H9 (cell line): ENCODE results near the gene TBPL1. TPM values are rescaled to one million over a fixed set of nuclear protein-coding genes. Genes with fewer than 3 reads are reported as not detected.

Source experiments
- DNase-seq: peaks from one replicate; pipeline ENCODE4 v3.0.0-alpha.2; 2017
- H2AFZ ChIP-seq: one replicate; pipeline ENCODE4 v1.6.1; 2013; ENCODE audit warnings: mild to moderate bottlenecking, low read length, control low read depth, moderate library complexity
- H2AK5ac ChIP-seq: 2 replicates; pipeline ENCODE4 v1.6.1; 2013; ENCODE audit warnings: low read length, control low read depth, mixed read lengths; ENCODE audit not compliant: insufficient read length
- H2BK120ac ChIP-seq: one replicate; pipeline ENCODE4 v1.6.1; 2013; ENCODE audit warnings: low read depth, mild to moderate bottlenecking, low read length, control low read depth, inconsistent platforms; ENCODE audit not compliant: poor library complexity, severe bottlenecking
- H2BK12ac ChIP-seq: 2 replicates; pipeline ENCODE4 v1.6.1; 2013; ENCODE audit warnings: low read length, control low read depth, mixed read lengths, low read depth; ENCODE audit not compliant: insufficient read length
- H2BK15ac ChIP-seq: 2 replicates; pipeline ENCODE4 v1.6.1; 2013; ENCODE audit warnings: low read depth, low read length, control low read depth
- H2BK20ac ChIP-seq: one replicate; pipeline ENCODE4 v1.6.1; 2013; ENCODE audit warnings: low read depth, mild to moderate bottlenecking, low read length, control low read depth, inconsistent platforms; ENCODE audit not compliant: poor library complexity, severe bottlenecking
- H2BK5ac ChIP-seq: 2 replicates; pipeline ENCODE4 v1.6.1; 2013; ENCODE audit warnings: low read length, control low read depth, mixed read lengths; ENCODE audit not compliant: insufficient read length
- H3K14ac ChIP-seq: 2 replicates; pipeline ENCODE4 v1.6.1; 2013; ENCODE audit warnings: low read length, control low read depth; ENCODE audit not compliant: insufficient read depth
- H3K18ac ChIP-seq: 2 replicates; pipeline ENCODE4 v1.6.1; 2013; ENCODE audit warnings: low read depth, mild to moderate bottlenecking, mixed read lengths, low read length, control low read depth; ENCODE audit not compliant: insufficient read length
- H3K23ac ChIP-seq: 2 replicates; pipeline ENCODE4 v1.6.1; 2013; ENCODE audit warnings: low read length, control low read depth, mixed read lengths, low read depth; ENCODE audit not compliant: insufficient read length
- H3K23me2 ChIP-seq: 2 replicates; pipeline ENCODE4 v1.6.1; 2013; ENCODE audit warnings: low read depth, mild to moderate bottlenecking, mixed read lengths, low read length, control low read depth; ENCODE audit not compliant: insufficient read length, poor library complexity, severe bottlenecking
- H3K27ac ChIP-seq: 2 replicates; pipeline ENCODE4 v1.5.1; 2013; ENCODE audit warnings: low read length, control low read depth, mixed read lengths, low read depth; ENCODE audit not compliant: insufficient read length
- H3K27me3 ChIP-seq: 2 replicates; pipeline ENCODE4 v1.6.1; 2013; ENCODE audit warnings: low read length, control low read depth, inconsistent platforms; ENCODE audit not compliant: insufficient read depth
- H3K4ac ChIP-seq: 2 replicates; pipeline ENCODE4 v1.6.1; 2013; ENCODE audit warnings: low read depth, mild to moderate bottlenecking, control low read depth, inconsistent platforms, low read length, moderate library complexity
- H3K4me1 ChIP-seq: 2 replicates; pipeline ENCODE4 v1.6.1; 2013; ENCODE audit warnings: low read length, control low read depth, inconsistent platforms; ENCODE audit not compliant: insufficient read depth
- H3K4me2 ChIP-seq: 2 replicates; pipeline ENCODE4 v1.6.1; 2013; ENCODE audit warnings: low read length, control low read depth, mixed read lengths; ENCODE audit not compliant: insufficient read length, insufficient read depth
- H3K56ac ChIP-seq: 2 replicates; pipeline ENCODE4 v1.6.1; 2013; ENCODE audit warnings: low read depth, mild to moderate bottlenecking, mixed read lengths, low read length, control low read depth; ENCODE audit not compliant: insufficient read length
- H3K79me1 ChIP-seq: 2 replicates; pipeline ENCODE4 v1.6.1; 2013; ENCODE audit warnings: low read depth, mild to moderate bottlenecking, moderate library complexity, low read length, control low read depth, inconsistent platforms; ENCODE audit not compliant: insufficient read depth, poor library complexity, severe bottlenecking
- H3K79me2 ChIP-seq: 2 replicates; pipeline ENCODE4 v1.6.1; 2013; ENCODE audit warnings: low read length, control low read depth, inconsistent platforms; ENCODE audit not compliant: insufficient read depth
- H3K9ac ChIP-seq: 2 replicates; pipeline ENCODE4 v1.6.1; 2013; ENCODE audit warnings: low read length, control low read depth, mixed read lengths; ENCODE audit not compliant: insufficient read length; ENCODE audit errors: extremely low read depth
- H3K9me3 ChIP-seq: one replicate; pipeline ENCODE4 v1.6.1; 2013; ENCODE audit warnings: low read depth, low read length, inconsistent platforms; ENCODE audit not compliant: control insufficient read depth
- H3T11ph ChIP-seq: one replicate; pipeline ENCODE4 v1.6.1; 2013; ENCODE audit warnings: mild to moderate bottlenecking, low read length, control low read depth, inconsistent platforms
- H4K20me1 ChIP-seq: one replicate; pipeline ENCODE4 v1.6.1; 2013; ENCODE audit not compliant: control insufficient read depth, insufficient read length, insufficient read depth
- H4K5ac ChIP-seq: 2 replicates; pipeline ENCODE4 v1.6.1; 2013; ENCODE audit warnings: low read depth, mild to moderate bottlenecking, mixed read lengths, low read length, control low read depth; ENCODE audit not compliant: insufficient read length
- H4K8ac ChIP-seq: replicated peaks from 2 replicates; pipeline ENCODE4 v1.6.1; 2013; ENCODE audit warnings: low read length, control low read depth, mixed read lengths, low read depth; ENCODE audit not compliant: insufficient read length
- H4K91ac ChIP-seq: 2 replicates; pipeline ENCODE4 v1.6.1; 2013; ENCODE audit warnings: low read depth, mild to moderate bottlenecking, moderate library complexity, mixed read lengths, low read length, control low read depth; ENCODE audit not compliant: insufficient read length
- H3K27ac Mint-ChIP-seq, 3 experiments: 2 replicates in 2 of 3; 3 replicates in 1 of 3; pipeline ENCODE4 v1.8.0; 2020 to 2021; ENCODE audit warnings: mixed read lengths in 3 of 3, mild to moderate bottlenecking in 1 of 3, moderate library complexity in 1 of 3
- H3K27me3 Mint-ChIP-seq: 2 replicates; pipeline ENCODE4 v1.8.0; 2021; ENCODE audit warnings: low read depth, mild to moderate bottlenecking, moderate library complexity, mixed read lengths
- H3K36me3 Mint-ChIP-seq, 3 experiments: 2 replicates in 2 of 3; 3 replicates in 1 of 3; pipeline ENCODE4 v1.8.0; 2020 to 2021; ENCODE audit warnings: low read depth in 3 of 3, mixed read lengths in 3 of 3; ENCODE audit not compliant: insufficient read depth in 1 of 3
- H3K4me1 Mint-ChIP-seq, 2 experiments: 2 replicates each; pipeline ENCODE4 v1.8.0; 2020; ENCODE audit warnings: mixed read lengths in 2 of 2
- H3K4me3 Mint-ChIP-seq, 2 experiments: 2 replicates in 1 of 2; 3 replicates in 1 of 2; pipeline ENCODE4 v1.8.0; 2020 to 2021; ENCODE audit warnings: mild to moderate bottlenecking in 2 of 2, mixed read lengths in 2 of 2, moderate library complexity in 1 of 2
- H3K9me3 Mint-ChIP-seq, 2 experiments: 2 replicates in 1 of 2; 3 replicates in 1 of 2; pipeline ENCODE4 v1.8.0; 2020; ENCODE audit warnings: mild to moderate bottlenecking in 2 of 2, mixed read lengths in 2 of 2, moderate library complexity in 1 of 2
- WGBS: extraction: QIAGEN DNeasy Blood & Tissue Kit; methylation state at CpG from one replicate; pipeline ENCODE4 v1.1.7; 2013; ENCODE audit warnings: missing lambda C conversion rate, low lambda C conversion rate, mixed read lengths; ENCODE audit not compliant: insufficient read length; ENCODE audit errors: extremely low coverage; 5-methylcytosine and 5-hydroxymethylcytosine counted together
- total RNA-seq: library from RNA; stranded (reverse); gene quantifications from 2 replicates; pipeline ENCODE4 v1.2.1, GENCODE V29; 2021
- TF ChIP-seq, protein P1 (sequence below): fragments of 200-600 bp; sonication (generic); conservative IDR thresholded peaks from 3 replicates; pipeline ENCODE4 v1.8.0; 2021; ENCODE audit warnings: antibody characterized with exemption, mild to moderate bottlenecking

TBPL1 gene
- total RNA-seq, 1 experiment from 2014 or later, result 49.7 TPM

DNA sequence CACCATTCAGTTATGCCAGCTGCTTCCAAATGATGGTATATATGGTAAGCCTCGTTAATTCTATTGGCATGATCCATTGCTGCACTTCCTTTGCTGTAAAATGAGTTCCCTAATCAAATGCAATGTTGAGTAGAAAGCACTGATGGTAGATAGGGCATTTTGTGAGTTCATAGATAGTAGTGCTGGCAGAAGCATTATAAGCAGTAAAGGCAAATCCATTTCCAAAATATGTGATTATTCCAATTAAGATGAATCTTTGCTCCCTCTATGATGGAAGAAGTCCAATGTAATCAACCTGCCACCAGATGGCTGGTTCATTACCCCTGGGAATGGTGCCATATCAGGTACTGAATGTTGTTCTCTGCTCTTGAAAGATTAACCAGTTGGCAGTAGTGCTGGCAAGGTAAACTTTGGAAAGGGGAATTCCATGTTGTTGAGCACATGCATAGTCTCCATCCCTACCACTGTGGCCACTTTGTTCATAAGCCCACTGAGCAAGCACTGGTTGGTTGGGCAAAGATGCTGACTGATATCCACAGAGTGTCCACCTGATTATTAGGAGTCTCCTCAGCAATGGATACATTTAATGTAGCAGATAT, 5.6 kb upstream of the TBPL1 start:
- Histone ChIP-seq H3T11ph (no peak overlapping the region), H2BK15ac (no peak overlapping the region), H4K20me1 (no peaks in the 10 kb centered on the region), H4K5ac (no peak overlapping the region), H2BK12ac (no peak overlapping the region), H3K23me2 (peaks cover 3% of the 10 kb centered on the region), H3K79me1 (no peaks in the 10 kb centered on the region), H4K8ac (no peak overlapping the region), H2BK20ac (no peak overlapping the region), H3K14ac (no peak overlapping the region), H3K4me2 (no peak overlapping the region), H3K9ac (no peak overlapping the region), H3K27ac (no peak overlapping the region), H2AFZ (no peak overlapping the region), H3K23ac (no peak overlapping the region), H2BK120ac (no peak overlapping the region), H4K91ac (no peak overlapping the region), H3K4ac (no peak overlapping the region), H3K56ac (no peak overlapping the region), H3K9me3 (no peaks in the 10 kb centered on the region), H2BK5ac (no peak overlapping the region), H2AK5ac (no peak overlapping the region), H3K79me2 (no peaks in the 10 kb centered on the region), H3K4me1 (no peaks in the 10 kb centered on the region; the same call in 1 of the 2 replicates), H3K27me3 (no peaks in the 10 kb centered on the region), H3K18ac (no peak overlapping the region)
- Mint-ChIP-seq H3K4me3 (no peak overlapping the region), H3K27me3 (peaks cover 21% of the 10 kb centered on the region), H3K4me1 (peaks cover 6 to 13% of the 10 kb centered on the region in 2 experiments), H3K27ac (no peak overlapping the region), H3K9me3 (no peaks in the 10 kb centered on the region), H3K36me3 (no peaks in the 10 kb centered on the region)
- no peak for DNase-seq
- TF ChIP-seq, protein P1, sequence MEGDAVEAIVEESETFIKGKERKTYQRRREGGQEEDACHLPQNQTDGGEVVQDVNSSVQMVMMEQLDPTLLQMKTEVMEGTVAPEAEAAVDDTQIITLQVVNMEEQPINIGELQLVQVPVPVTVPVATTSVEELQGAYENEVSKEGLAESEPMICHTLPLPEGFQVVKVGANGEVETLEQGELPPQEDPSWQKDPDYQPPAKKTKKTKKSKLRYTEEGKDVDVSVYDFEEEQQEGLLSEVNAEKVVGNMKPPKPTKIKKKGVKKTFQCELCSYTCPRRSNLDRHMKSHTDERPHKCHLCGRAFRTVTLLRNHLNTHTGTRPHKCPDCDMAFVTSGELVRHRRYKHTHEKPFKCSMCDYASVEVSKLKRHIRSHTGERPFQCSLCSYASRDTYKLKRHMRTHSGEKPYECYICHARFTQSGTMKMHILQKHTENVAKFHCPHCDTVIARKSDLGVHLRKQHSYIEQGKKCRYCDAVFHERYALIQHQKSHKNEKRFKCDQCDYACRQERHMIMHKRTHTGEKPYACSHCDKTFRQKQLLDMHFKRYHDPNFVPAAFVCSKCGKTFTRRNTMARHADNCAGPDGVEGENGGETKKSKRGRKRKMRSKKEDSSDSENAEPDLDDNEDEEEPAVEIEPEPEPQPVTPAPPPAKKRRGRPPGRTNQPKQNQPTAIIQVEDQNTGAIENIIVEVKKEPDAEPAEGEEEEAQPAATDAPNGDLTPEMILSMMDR, result no peak
- no CpG with 5 or more reads among the region's 1 CpG for WGBS
